ENCODE data around the gene LRP6.
"Not testable (repeated sequence)": the region's sequence is repeated elsewhere in the genome, so short reads cannot be mapped to it uniquely, and the experiment has no call there.

The LRP6 gene

DNA sequence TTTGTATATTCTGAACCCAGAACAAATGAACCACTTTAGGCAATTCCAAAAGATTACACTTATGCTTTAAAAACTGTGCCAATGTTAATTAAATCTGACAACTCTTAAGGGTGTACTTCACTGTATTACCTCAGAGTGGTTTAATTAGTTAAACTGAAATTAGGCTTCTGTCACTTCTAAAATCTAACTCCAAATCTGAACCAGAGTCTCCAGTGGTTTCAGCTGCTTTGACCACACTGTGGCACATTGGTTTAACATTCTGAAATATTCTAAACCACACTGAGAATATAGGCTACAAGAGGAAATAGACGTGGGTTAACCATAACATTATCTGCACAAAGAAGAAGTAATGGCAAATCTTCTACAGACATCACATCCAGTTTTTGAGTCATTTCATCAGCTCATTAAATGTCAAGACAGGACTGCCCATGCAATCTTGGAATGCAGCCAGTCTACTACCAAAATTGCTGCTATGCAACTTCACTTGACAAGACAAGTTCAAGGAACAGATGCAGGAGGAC lies 94.8 kb downstream of the LRP6 start:
- no peak for DNase-seq

DNA sequence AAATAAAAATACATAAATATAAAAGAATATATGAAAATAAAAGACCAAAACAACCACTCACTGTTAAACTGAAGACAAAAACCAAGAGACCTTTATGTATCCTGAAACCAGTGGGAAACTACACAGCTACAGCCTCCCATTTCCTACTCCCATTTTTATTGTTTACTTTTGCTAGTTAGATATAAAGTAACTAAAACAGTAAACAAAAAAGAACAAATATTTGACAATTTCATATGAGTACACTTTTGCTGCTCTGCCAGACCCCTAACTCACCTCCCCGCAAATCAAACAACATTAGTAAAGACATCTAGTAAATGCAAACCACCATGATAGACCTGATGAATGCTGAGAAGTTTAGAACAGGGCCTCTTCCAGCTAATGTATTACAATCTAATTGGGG lies 99.0 kb downstream of the LRP6 start:
- DNase-seq, result no peak

DNA sequence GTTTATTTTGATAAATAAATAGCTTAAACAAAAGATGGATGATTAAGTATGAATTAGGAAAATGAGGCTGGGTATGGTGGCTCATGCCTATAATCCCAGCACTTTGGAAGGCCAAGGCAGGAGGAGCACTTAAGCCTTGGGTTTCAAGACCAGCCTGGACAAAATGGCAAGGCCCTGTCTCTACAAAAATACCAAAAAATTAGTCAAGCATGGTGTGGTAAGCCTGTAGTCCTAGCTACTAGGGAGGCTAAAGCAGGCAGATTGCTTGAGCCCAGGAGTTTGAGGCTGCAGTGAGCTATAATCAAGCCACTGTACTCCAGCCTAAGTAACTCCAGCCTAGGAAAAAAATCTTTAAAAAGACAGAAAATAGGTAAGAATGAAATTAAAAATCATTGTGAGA lies 100.1 kb downstream of the LRP6 start:
- no peak for DNase-seq

DNA sequence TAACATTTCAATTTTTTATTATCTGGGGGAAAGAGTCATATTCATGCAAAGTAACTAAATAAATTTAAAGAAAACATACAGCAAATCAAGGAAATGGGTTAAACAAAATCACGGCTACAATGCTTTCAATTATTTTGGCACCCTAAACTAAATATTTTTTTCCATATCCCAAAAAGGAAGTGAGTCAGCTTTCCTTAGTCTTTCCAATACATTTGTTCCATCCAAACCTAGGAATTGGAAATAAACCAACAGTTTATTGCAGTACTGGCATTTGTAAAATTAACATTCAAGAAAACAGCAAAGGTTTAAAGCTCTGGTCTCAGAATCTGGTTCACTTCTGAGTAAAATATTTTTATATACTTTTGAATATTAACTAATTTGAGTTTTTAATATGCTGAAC lies 106.9 kb downstream of the LRP6 start:
- DNase-seq, result no peak

DNA sequence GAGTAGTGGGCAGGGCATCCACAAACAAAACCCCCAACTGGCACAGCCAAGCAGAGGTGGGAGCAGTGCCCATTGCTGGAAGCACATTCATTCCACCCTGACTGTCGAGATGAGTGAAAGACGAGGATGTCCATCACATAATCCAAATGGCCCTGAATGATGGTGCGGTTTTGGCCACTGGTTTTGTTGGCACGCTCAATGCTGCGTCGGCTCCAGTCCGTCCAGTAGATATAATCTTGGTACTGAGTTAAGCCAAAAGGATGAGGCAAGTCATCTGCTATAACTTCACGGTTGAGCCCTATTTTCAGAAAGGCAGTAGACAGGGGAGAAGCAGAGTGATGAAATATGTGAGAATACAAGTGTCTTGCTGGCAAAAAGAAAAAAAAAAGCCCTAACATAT lies 108.0 kb downstream of the LRP6 start:
- DNase-seq, result no peak

DNA sequence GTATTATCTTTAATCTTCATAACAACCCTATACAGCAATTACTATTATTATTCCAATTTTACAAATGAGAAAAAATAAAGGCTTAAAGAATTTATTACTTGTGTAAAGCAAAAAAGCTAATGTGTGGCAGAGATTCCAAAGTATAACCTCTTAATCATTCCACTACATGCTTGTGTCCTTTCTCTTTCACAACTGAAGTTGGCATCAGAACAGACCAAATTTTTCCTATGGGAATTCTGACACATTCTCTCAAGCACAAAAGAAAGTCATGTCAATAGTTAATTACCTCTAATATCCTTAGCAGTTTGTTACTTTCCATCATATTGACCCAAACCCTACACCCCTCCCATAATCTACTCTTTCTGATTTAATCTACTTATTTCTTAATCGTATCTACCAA lies 109.4 kb downstream of the LRP6 start:
- DNase-seq, result no peak

DNA sequence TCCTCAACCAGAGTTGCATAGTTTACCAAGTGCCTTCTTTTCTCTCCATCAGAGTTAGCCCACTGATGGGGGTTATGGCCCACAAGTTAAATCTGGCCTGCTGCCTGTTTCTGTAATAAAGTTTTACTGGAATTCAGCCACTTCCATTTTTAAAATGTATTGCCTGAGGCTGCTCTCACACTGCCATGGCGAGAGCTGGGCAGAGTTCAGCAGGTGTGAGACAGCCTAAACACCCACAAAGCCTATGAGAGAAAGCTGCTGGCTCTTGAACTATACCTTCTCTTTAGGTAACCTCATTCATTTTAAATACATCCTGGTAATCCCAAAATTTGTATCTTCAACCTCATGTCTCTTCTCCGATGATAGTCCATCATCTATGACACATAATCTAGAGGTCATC lies 110.0 kb downstream of the LRP6 start:
- no peak for DNase-seq

DNA sequence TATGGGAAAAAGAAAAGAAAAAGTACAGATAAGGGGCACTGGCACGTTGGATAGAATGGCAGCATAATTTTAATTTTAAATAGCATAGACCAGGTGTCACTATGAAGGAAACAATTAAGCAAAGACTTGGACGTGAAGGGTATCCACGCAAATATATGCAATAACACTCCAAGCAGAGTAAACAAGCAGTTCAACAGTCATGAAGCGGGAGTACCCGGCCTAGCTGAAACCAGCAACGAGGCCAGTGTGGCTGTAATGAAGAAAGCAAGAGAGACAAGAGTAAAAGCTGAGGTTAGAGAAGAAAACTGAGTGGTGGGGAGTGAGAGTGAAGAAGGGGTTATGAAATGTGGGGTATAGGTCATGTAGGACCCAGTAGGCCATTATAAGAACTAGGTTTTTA lies 110.7 kb downstream of the LRP6 start:
- no peak for DNase-seq

DNA sequence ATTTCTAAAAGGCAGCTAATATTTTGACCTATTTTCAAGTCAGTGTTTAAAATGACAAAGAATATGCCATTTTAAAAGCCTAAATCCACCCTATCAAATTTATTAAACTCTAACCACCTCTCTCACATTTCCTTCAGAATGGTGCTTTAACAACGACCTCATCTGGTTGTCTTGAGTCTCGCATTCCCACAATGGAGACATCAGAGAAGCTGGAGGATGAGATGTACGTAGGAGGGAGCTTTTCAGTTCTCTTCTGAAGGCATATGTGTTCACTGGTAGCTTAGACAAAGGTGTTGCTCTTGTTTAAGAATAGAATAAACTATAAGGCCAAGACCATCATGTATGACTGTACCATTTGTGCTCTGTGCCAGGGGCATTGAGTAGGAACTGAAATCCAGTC lies 113.2 kb downstream of the LRP6 start:
- no peak for DNase-seq

DNA sequence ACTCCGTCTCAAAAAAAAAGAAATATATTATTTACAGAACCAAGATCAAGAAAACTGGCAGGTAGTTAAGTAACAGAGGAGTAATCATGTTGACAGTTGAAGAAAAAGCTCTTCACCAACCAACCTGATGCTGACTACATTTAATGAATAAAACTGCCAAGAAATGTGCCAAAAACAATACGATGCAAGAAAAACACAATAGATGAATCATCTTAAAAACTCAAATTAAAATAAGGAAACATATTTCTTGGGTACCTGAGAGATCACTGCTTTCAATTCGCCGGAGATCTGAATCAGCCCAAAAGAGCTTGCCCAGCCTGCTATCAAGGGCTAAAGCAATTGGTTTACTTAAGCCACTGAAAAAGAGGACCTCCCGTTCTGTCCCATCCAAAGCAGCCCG lies 119.7 kb downstream of the LRP6 start:
- no peak for DNase-seq

DNA sequence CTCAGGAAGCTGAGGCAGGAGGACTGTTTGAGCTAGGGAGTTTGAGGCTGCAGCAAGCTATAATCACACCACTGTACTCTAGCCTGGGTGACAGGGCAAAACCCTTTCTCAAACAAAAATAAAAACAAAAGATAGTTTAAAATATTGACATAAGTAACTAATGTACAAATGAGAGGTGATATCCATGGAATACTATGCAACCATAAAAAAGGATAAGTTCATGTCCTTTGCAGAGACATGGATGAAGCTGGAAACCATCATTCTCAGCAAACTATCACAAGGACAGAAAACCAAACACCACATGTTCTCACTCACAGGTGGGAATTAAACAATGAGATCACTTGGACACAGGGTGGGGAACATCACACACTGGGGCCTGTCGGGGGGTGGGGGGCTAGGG lies 122.3 kb downstream of the LRP6 start:
- DNase-seq, result not testable (repeated sequence)

DNA sequence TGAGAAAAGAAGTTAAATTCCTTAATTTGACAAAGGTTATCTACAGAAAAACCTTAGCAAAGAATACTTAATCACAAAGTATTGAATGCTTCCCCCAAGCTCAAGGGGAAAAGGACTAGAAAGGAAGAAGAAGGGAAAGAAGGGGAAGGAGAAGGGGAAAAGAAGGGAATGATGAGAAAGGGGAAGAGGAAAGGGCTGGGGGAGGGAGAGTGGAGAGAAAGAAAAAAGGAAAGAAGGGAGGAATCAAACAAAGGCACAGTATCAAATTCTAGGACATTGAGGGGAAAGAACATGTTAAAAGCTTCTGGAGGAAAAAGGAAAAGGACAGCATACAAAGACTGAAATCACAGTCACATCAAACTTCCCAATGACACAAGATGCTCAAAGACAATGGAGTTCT lies 125.8 kb downstream of the LRP6 start:
- DNase-seq, result no peak

DNA sequence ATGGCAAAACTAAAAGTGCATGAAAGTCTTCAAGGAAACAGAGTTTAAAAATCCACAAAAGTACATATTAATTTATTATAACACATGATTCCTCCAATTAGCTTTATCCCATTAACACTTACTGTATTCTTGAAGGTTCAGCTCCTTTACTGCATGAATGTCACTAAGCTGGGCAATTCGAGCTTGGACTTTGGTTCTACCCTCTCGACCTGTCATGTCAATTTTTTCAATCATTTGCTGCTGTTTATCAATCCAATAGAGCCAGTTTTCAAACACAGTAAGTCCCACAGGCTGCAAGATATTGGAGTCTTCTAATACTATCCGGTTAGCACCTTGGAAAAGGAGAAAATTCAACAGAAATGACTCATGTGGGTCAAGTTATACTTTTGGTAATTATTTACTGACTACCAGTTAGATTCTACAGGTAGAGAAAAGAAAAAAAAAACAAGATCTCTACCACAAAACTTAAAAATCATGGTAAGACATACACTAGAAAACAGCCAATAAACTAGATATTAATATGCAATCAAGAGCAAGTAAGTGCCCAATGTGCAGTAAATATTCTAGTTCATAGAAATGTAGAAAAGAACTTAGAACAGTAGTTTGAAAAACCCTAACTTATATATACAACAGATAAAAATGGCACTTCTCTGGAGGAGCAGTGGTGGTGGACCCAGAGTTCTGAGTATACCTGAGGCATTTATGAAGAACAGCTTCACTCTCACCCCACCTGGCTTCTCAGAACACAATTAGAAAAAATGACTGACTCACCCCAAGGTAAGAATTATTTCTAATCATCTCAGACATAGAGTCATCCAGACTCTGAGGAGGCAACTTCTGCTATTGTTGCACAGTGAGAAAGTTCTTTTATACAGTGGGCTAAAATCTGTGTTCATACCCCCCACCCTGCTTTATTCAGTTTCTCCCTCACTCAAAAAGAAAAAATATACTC lies 128.4 kb downstream of the LRP6 start:
- no peak for DNase-seq

DNA sequence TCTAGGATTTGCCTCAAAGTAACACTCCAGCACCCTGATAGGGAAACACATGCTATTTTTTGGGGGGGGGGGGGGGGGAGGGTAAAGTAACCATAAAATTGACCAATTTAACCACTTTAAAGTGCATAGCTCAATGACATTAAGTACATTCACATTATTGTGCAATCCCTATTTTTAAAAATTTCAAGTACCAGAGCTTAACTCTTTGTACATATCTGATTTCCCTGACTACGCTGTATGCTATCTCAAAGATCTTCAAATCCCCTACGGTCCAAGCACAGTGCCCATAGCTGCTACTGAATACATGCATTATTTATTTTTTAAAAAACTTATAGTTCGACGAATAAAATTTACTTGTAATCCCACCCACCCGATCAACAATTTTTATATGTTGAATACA lies 133.1 kb downstream of the LRP6 start:
- DNase-seq, result no peak

DNA sequence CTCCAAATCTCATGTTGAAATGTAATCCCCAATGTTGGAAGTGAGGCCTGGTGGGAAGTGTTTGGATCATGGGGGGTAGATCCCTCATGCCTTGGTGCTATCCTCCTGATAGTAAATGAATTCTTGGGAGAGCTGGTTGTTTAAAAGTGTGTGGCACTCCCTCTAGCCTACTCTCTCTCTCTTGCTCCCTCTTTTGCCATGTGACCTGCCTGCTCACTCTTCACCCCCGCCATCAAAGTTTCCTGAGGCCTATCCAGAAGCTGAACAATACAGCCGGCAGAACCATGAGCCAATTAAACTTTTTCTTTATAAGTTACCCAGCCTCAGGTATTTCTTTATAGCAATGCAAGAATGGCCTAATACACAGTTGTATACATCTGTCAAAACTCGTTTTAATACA lies 133.6 kb downstream of the LRP6 start:
- no peak for DNase-seq

DNA sequence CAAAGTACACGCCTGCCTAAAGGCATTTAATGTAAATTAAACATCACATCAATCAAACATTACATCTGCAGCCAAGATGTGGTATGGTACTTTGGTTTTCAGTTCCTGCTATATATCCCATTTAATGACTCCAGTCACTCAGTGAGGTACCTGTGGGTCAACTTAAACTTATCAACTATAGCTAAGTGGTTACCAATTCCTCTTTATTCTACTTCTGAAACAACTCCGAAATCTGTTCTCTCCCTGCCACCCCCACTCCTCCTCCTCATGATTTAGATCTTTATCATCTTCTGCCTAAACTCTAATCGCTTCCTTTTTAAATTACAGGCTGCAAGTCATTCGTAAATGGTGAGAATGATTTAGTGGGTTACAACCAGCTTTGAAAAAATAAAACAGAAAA lies 138.2 kb downstream of the LRP6 start:
- DNase-seq, result no peak

DNA sequence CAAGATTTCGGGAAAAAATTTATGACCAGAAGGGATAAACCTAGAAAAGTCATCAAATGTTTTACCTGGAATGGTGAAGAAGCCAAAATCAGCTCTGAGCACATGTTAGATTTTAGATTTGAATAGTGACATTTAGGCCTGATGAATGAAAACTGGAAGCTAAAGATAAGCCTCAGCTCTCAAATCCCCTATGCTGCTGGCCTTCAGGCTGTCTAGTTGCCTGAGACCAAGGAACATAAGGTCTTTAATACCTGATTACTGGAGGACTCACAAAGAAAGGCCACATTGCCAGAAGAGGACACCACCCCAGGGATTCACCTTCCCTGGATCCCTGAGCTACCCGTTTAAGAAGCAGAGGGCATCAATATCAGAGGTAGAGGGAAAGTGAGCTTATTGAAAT lies 139.5 kb downstream of the LRP6 start:
- DNase-seq, result no peak

DNA sequence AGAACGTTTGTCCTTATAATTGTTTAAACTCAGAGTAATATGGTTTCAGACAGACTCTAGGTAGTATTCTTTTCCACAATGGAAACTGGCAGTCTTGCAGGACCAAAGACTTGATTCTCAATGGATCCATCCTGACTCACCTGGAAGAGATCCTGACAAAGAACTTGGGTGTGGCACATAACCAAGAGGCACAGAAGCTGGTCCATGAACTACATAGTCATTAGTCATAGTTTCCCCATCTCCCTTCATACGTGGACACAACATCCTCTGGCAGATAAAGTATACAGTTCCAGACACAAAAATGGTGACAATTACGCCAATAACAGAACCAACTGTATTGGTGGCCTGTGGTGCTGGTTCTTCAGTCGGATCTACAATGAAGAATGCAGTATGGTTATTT lies 140.3 kb downstream of the LRP6 start:
- DNase-seq, result no peak

DNA sequence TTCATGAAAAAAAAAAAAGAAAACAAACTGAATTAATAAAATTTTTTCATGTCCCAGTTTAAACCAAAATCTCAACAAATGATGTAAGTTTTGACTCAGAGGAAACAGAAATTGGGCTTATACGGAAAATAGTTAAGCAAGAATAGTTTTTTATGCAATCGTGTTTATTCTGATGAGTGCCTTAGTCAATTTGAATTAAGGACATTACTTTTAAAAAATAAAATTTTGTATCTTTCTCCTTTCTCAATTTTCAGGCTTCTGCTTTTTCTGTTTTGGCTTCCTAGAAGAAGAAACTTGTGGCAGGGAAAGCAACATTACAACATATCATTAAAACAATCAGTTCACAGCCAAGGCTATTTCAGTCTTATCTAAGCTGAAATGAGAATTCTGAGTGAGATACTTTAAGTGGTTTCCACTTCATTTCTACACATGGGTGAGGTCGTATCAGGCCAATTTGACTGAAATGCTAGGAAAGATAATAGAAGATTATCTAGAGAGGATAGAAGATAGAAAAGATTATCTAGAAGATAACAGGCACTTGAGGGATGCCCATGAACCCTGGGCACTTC lies 143.7 kb downstream of the LRP6 start:
- no peak for DNase-seq

DNA sequence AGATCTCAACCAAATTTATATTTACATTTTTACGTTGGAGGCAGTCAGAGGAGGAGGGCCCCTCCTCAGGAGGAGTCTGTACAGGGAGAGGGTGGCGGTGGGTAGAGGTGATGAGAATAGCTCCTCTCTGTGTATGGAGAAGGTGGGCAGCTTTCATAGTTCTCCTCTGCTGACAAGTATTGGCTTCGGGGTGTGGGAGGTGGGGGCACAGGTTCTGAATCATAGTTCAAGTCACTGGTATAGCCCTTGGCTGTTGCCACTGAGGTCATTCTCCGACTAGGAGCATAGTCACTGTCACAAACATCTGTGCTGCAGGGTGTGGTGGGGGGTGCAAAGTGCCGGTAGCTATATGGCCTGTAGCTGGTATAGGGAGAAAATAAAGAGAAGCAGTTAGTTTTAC lies 145.8 kb downstream of the LRP6 start:
- no peak for DNase-seq

DNA sequence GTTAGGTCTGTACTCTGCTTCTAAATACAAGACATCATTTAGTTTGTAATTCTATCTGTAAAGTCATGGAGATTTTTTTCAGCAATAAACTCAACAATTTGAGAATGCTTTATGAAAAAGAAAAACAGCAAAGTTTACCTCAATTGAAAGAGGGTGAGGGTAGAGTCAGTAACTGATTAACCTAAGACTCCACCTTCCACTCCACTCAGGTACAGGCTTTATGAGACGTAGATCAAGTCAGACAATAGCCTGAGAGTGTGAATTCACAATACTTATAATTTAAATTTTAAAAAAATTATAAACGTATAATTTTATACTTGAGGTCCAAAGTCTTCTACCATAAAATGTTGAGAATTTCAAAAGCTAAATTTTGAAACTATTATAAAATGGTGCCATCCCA lies 150.2 kb downstream of the LRP6 start:
- no peak for DNase-seq

DNA sequence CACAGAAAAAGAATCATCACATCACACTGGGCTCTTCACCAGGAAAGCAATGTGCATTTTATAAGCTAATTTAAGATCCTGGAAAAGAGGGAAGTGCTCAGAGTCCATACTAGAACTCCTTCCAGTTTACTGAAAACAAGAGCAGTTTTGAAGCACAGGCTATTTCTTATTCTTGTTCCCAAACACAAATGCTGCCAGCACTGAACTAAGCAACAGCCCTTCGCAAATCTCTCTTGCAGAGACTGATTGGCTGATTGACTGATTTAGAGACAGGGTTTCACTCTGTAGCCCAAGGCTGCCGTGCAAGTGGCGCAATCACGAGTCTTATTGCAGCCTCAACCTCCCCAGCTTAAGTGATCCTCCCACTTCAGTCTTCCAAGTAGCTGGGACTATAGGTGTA lies 151.3 kb downstream of the LRP6 start:
- DNase-seq, result no peak

DNA sequence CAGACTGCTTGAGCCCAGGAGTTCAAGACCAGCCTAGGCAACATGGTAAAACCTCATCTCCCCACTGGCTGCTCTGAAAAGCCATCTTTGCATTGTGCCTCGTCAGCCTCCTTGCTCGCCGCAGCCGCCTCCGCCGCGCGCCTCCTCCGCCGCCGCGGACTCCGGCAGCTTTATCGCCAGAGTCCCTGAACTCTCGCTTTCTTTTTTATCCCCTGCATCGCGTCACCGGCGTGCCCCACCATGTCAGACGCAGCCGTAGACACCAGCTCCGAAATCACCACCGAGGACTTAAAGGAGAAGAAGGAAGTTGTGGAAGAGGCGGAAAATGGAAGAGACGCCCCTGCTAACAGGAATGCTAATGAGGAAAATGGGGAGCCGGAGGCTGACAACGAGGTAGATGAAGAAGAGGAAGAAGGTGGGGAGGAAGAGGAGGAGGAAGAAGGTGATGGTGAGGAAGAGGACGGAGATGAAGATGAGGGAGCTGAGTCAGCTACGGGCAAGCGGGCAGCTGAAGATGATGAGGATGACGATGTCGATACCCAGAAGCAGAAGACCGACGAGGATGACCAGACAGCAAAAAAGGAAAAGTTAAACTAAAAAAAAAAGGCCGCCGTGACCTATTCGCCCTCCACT lies 155.8 kb downstream of the LRP6 start:
- DNase-seq, result not testable (repeated sequence)

DNA sequence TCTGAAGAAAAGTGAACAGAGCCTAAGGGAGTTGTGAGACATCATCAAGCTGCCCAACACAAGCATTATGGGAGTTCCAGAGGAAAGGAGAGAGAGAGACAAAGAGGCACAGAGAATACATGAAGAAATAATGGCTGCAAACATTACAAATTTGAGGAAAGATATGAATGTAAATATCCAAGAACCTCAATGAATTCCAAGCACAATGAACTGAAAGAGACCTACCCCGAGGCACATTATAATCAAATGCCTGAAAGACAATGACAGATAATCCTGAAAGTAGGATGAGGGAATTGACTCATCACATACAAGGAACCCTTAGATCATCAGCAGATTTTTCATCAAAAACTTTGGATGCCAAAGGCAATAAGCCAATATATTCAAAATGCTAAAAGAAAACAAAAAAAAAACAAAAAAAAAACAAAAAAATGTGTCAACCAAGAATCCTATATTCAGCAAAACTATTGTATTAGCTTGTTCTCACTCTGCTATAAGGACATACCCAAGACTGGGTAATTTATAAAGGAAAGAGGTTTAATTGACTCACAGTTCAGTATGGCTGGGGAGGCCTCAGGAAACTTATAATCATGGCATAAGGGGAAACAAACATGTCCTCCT lies 158.3 kb downstream of the LRP6 start:
- DNase-seq, result no peak
